HG03565 (cell line): ENCODE results near the gene ZNF784.
A peak's percentile ranks its signal among the peaks of the same experiment; 100 is the strongest.

Experiments
- ATAC-seq: cut with Tn5 transposase; IDR thresholded peaks from one replicate; pipeline ENCODE4 v1.9.1; 2021; ENCODE audit warnings: mild to moderate bottlenecking, moderate library complexity; ENCODE audit not compliant: unreplicated experiment

ZNF784 gene

GRCh38 chr19:55621673-55622231, 2.6 kb downstream of the ZNF784 start:
- ATAC-seq = no peak

- no peak for ATAC-seq
Observed at GRCh38 chr19:55621205-55621672, 3.1 kb downstream of the ZNF784 start.

- ATAC-seq = no peak
Observed at GRCh38 chr19:55620410-55621204, 3.8 kb downstream of the ZNF784 start.

- no peak for ATAC-seq
Observed at GRCh38 chr19:55619286-55619685, 5.1 kb downstream of the ZNF784 start.

- no peak for ATAC-seq
Observed at GRCh38 chr19:55618426-55618825, 5.9 kb downstream of the ZNF784 start.

- ATAC-seq = no peak
Observed at GRCh38 chr19:55617426-55617825, 6.9 kb downstream of the ZNF784 start.

- no peak for ATAC-seq
Observed at GRCh38 chr19:55616395-55616875, 7.9 kb downstream of the ZNF784 start.

GRCh38 chr19:55615543-55616394, 8.6 kb downstream of the ZNF784 start:
- ATAC-seq = no peak

- no peak for ATAC-seq
Observed at GRCh38 chr19:55614711-55615542, 9.4 kb downstream of the ZNF784 start.

GRCh38 chr19:55613930-55614710, 10.2 kb downstream of the ZNF784 start:
- ATAC-seq = no peak

- no peak for ATAC-seq
Observed at GRCh38 chr19:55613396-55613795, 11.0 kb downstream of the ZNF784 start.

- no peak for ATAC-seq
Observed at GRCh38 chr19:55611983-55612645, 12.3 kb downstream of the ZNF784 start.

GRCh38 chr19:55611300-55611982, 12.9 kb downstream of the ZNF784 start:
- no peak for ATAC-seq

- no peak for ATAC-seq
Observed at GRCh38 chr19:55609326-55609725, 15.0 kb downstream of the ZNF784 start.

- ATAC-seq = no peak
Observed at GRCh38 chr19:55606817-55607216, 17.5 kb downstream of the ZNF784 start.

GRCh38 chr19:55606471-55606787, 17.9 kb downstream of the ZNF784 start:
- ATAC-seq = no peak

GRCh38 chr19:55605637-55606470, 18.5 kb downstream of the ZNF784 start, which contains the start of gene ZNF865:
Gene ZNF865 (plus strand): TSS chr19:55605647. CDS start chr19:55613619, 7,972 bp downstream.
- ATAC-seq = no peak

- ATAC-seq = peak; percentile 51
Observed at GRCh38 chr19:55605207-55605636, 19.1 kb downstream of the ZNF784 start.
